GM23338 (cell line): ENCODE measurements around the gene ARG1. TPM values are rescaled to one million over a fixed set of nuclear protein-coding genes. Genes with fewer than 3 reads are reported as not detected.

Experiments used
- ATAC-seq: fragments of 200-7000 bp; cut with Tn5 transposase; 3 replicates; pipeline ENCODE4 v1.9.1; 2020
- DNase-seq: peaks from one replicate; pipeline ENCODE4 v3.0.0-alpha.2; 2015; ENCODE audit warnings: low spot score
- H2AFZ ChIP-seq: fragments of 200-600 bp; sonication (generic); 2 replicates; pipeline ENCODE4 v1.8.0; 2016; ENCODE audit warnings: antibody characterized with exemption, mild to moderate bottlenecking, moderate library complexity
- H3F3A ChIP-seq: fragments of 200-600 bp; sonication (generic); replicated peaks from 2 replicates; pipeline ENCODE4 v1.8.0; 2017; ENCODE audit warnings: antibody characterized with exemption, mixed run types, low read depth
- H3K27ac ChIP-seq: fragments of 200-600 bp; sonication (generic); 2 replicates; pipeline ENCODE4 v1.6.1; 2016; ENCODE audit warnings: low read depth
- H3K27me3 ChIP-seq: fragments of 200-600 bp; sonication (generic); 2 replicates; pipeline ENCODE4 v1.8.0; 2016; ENCODE audit warnings: mild to moderate bottlenecking, mixed run types, moderate library complexity; ENCODE audit not compliant: insufficient read depth
- H3K36me3 ChIP-seq: fragments of 200-600 bp; sonication (generic); 2 replicates; pipeline ENCODE4 v1.8.0; 2016; ENCODE audit warnings: mild to moderate bottlenecking; ENCODE audit not compliant: insufficient read depth
- H3K4me1 ChIP-seq: fragments of 200-600 bp; sonication (generic); 2 replicates; pipeline ENCODE4 v1.8.0; 2016; ENCODE audit warnings: mild to moderate bottlenecking, moderate library complexity; ENCODE audit not compliant: insufficient read depth
- H3K4me2 ChIP-seq: fragments of 200-600 bp; sonication (generic); 2 replicates; pipeline ENCODE4 v1.7.1; 2017; ENCODE audit warnings: mixed run types
- H3K4me3 ChIP-seq: fragments of 200-600 bp; sonication (generic); 2 replicates; pipeline ENCODE4 v1.6.1; 2016; ENCODE audit warnings: mixed run types
- H3K79me2 ChIP-seq: fragments of 200-600 bp; sonication (generic); replicated peaks from 2 replicates; pipeline ENCODE4 v1.8.0; 2017; ENCODE audit warnings: mild to moderate bottlenecking; ENCODE audit not compliant: insufficient read depth
- H3K9me2 ChIP-seq: fragments of 200-600 bp; sonication (generic); 2 replicates; pipeline ENCODE4 v1.8.0; 2017; ENCODE audit not compliant: insufficient read depth
- H4K20me1 ChIP-seq: fragments of 200-600 bp; sonication (generic); replicated peaks from 2 replicates; pipeline ENCODE4 v1.8.0; 2017; ENCODE audit warnings: mild to moderate bottlenecking; ENCODE audit not compliant: insufficient read depth
- H3K27ac Mint-ChIP-seq: 2 replicates; pipeline ENCODE4 v1.8.0; 2020; ENCODE audit warnings: inconsistent platforms, mild to moderate bottlenecking, moderate library complexity, mixed read lengths
- H3K27me3 Mint-ChIP-seq: 3 replicates; pipeline ENCODE4 v1.8.0; 2022; ENCODE audit warnings: low read depth, mild to moderate bottlenecking, moderate library complexity, mixed read lengths, inconsistent platforms; ENCODE audit not compliant: insufficient read depth, poor library complexity
- H3K36me3 Mint-ChIP-seq: 3 replicates; pipeline ENCODE4 v1.8.0; 2021; ENCODE audit warnings: low read depth, mild to moderate bottlenecking, inconsistent platforms, moderate library complexity, mixed read lengths
- H3K4me1 Mint-ChIP-seq: 3 replicates; pipeline ENCODE4 v1.8.0; 2020; ENCODE audit warnings: mild to moderate bottlenecking, inconsistent platforms, mixed read lengths
- H3K4me3 Mint-ChIP-seq: 3 replicates; pipeline ENCODE4 v1.8.0; 2021; ENCODE audit warnings: moderate library complexity, mild to moderate bottlenecking, inconsistent platforms, mixed read lengths
- H3K9me3 Mint-ChIP-seq: 3 replicates; pipeline ENCODE4 v1.8.0; 2020; ENCODE audit warnings: moderate library complexity, mild to moderate bottlenecking, inconsistent platforms, mixed read lengths
- CREB1 ChIP-seq: fragments of 250-450 bp; sonication (Bioruptor Pico); IDR thresholded peaks from 2 replicates; pipeline ENCODE4 v1.5.0; 2020; ENCODE audit warnings: low read depth, mild to moderate bottlenecking, moderate library complexity
- ETS1 ChIP-seq: IDR thresholded peaks from 2 replicates; pipeline ENCODE4 v1.6.1; 2016; ENCODE audit warnings: antibody characterized with exemption
- EZH2phosphoT487 ChIP-seq: fragments of 200-600 bp; sonication (generic); IDR thresholded peaks from one replicate; pipeline ENCODE4 v1.8.1; 2018; ENCODE audit warnings: antibody characterized with exemption; ENCODE audit not compliant: unreplicated experiment
- JUNB ChIP-seq: IDR thresholded peaks from one replicate; pipeline ENCODE4 v1.6.1; 2016; ENCODE audit warnings: antibody characterized with exemption; ENCODE audit not compliant: unreplicated experiment
- NANOG ChIP-seq: IDR thresholded peaks from 2 replicates; pipeline ENCODE4 v1.6.1; 2016; ENCODE audit warnings: antibody characterized with exemption, borderline replicate concordance
- POLR2AphosphoS5 ChIP-seq: IDR thresholded peaks from 2 replicates; pipeline ENCODE4 v1.6.1; 2016; ENCODE audit warnings: antibody characterized with exemption, low read depth
- STAT1 ChIP-seq: IDR thresholded peaks from one replicate; pipeline ENCODE4 v1.6.1; 2016; ENCODE audit warnings: antibody characterized with exemption; ENCODE audit not compliant: unreplicated experiment
- ZNF114 ChIP-seq: fragments of 250-450 bp; sonication (Bioruptor Pico); IDR thresholded peaks from 2 replicates; pipeline ENCODE4 v1.5.0; 2020; ENCODE audit warnings: mild to moderate bottlenecking, moderate library complexity
- ZNF331 ChIP-seq: fragments of 250-450 bp; sonication (Bioruptor Pico); IDR thresholded peaks from 2 replicates; pipeline ENCODE4 v1.5.0; 2020; ENCODE audit warnings: low read depth, mild to moderate bottlenecking, moderate library complexity
- polyA plus RNA-seq: library from polyadenylated mRNA; unstranded; fragments of >200 nt; fragmentation: Nextera tagmentation; extraction: Ambion mirVana; gene quantifications from 2 replicates; pipeline ENCODE4 v1.2.1, GENCODE V29; 2016
- total RNA-seq: library from RNA; depleted of rRNA; stranded (reverse); fragments of >200 nt; shearing (Covaris generic); gene quantifications from 2 replicates; pipeline ENCODE4 v1.2.3, GENCODE V29; 2014
- TF ChIP-seq, protein P1 (sequence below): fragments of 250-450 bp; sonication (Bioruptor Pico); IDR thresholded peaks from 2 replicates; pipeline ENCODE4 v1.5.0; 2020; ENCODE audit warnings: mild to moderate bottlenecking, moderate library complexity
- TF ChIP-seq, protein P2 (sequence below), 2 experiments: fragments of 200-600 bp in 1 of 2; sonication (generic) in 1 of 2; conservative IDR thresholded peaks; 2 replicates each; pipeline versions ENCODE4 v1.5.1 to v1.6.1; 2016 to 2017; ENCODE audit warnings: antibody characterized with exemption in 2 of 2, low read depth in 2 of 2, mild to moderate bottlenecking in 2 of 2, moderate library complexity in 1 of 2

The ARG1 gene
- total and polyA plus RNA-seq, 2 experiments from 2014 or later, result 0.18 TPM; not detected in 1

DNA sequence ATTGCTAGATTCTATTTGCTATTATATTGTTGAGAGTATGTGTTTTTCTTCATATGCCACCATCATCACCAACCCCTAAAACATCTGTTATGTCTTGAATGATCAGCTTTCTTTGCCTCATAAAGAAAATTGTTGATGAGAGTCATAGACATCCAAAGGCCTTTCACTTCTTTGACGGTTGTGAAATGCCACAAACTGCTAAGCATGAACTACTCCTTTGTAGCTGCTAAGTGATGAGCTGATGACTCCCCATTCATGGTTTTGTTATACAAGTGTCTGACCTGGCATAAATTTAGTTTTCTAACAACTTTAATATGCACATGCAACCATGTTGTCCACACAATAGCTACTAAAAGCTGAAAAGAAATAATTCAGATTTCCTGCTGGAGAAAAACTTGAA, 55.7 kb downstream of the ARG1 start:
- TF ChIP-seq ZNF331 (CRISPR knock-in tag) (no peak), JUNB (no peak), EZH2phosphoT487 (no peak), CREB1 (CRISPR knock-in tag) (no peak), ZNF114 (CRISPR knock-in tag) (no peak), NANOG (no peak)
- TF ChIP-seq, protein P1, sequence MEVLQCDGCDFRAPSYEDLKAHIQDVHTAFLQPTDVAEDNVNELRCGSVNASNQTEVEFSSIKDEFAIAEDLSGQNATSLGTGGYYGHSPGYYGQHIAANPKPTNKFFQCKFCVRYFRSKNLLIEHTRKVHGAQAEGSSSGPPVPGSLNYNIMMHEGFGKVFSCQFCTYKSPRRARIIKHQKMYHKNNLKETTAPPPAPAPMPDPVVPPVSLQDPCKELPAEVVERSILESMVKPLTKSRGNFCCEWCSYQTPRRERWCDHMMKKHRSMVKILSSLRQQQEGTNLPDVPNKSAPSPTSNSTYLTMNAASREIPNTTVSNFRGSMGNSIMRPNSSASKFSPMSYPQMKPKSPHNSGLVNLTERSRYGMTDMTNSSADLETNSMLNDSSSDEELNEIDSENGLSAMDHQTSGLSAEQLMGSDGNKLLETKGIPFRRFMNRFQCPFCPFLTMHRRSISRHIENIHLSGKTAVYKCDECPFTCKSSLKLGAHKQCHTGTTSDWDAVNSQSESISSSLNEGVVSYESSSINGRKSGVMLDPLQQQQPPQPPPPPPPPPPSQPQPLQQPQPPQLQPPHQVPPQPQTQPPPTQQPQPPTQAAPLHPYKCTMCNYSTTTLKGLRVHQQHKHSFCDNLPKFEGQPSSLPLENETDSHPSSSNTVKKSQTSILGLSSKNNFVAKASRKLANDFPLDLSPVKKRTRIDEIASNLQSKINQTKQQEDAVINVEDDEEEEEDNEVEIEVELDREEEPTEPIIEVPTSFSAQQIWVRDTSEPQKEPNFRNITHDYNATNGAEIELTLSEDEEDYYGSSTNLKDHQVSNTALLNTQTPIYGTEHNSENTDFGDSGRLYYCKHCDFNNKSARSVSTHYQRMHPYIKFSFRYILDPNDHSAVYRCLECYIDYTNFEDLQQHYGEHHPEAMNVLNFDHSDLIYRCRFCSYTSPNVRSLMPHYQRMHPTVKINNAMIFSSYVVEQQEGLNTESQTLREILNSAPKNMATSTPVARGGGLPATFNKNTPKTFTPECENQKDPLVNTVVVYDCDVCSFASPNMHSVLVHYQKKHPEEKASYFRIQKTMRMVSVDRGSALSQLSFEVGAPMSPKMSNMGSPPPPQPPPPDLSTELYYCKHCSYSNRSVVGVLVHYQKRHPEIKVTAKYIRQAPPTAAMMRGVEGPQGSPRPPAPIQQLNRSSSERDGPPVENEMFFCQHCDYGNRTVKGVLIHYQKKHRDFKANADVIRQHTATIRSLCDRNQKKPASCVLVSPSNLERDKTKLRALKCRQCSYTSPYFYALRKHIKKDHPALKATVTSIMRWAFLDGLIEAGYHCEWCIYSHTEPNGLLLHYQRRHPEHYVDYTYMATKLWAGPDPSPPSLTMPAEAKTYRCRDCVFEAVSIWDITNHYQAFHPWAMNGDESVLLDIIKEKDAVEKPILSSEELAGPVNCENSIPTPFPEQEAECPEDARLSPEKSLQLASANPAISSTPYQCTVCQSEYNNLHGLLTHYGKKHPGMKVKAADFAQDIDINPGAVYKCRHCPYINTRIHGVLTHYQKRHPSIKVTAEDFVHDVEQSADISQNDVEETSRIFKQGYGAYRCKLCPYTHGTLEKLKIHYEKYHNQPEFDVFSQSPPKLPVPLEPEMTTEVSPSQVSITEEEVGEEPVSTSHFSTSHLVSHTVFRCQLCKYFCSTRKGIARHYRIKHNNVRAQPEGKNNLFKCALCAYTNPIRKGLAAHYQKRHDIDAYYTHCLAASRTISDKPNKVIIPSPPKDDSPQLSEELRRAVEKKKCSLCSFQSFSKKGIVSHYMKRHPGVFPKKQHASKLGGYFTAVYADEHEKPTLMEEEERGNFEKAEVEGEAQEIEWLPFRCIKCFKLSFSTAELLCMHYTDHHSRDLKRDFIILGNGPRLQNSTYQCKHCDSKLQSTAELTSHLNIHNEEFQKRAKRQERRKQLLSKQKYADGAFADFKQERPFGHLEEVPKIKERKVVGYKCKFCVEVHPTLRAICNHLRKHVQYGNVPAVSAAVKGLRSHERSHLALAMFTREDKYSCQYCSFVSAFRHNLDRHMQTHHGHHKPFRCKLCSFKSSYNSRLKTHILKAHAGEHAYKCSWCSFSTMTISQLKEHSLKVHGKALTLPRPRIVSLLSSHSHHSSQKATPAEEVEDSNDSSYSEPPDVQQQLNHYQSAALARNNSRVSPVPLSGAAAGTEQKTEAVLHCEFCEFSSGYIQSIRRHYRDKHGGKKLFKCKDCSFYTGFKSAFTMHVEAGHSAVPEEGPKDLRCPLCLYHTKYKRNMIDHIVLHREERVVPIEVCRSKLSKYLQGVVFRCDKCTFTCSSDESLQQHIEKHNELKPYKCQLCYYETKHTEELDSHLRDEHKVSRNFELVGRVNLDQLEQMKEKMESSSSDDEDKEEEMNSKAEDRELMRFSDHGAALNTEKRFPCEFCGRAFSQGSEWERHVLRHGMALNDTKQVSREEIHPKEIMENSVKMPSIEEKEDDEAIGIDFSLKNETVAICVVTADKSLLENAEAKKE (CRISPR knock-in tag), result no peak
- peaks cover 7% of the 10 kb centered on the region for H3K79me2 ChIP-seq
- ATAC-seq (no peak), DNase-seq (no peak)
- H3K9me3 Mint-ChIP-seq, result no peaks in the 10 kb centered on the region
- H3K27me3 Mint-ChIP-seq, result peaks cover 3% of the 10 kb centered on the region
- no peak overlapping the region for H3K27ac Mint-ChIP-seq
- H3K4me3 ChIP-seq, result no peak overlapping the region
- no peaks in the 10 kb centered on the region; the same call in 2 of the 3 replicates for H3K36me3 Mint-ChIP-seq
- H4K20me1 ChIP-seq, result no peaks in the 10 kb centered on the region
- peaks cover 6% of the 10 kb centered on the region for H3K4me1 Mint-ChIP-seq
- H2AFZ ChIP-seq, result peak overlapping the region; percentile 82
- no peaks in the 10 kb centered on the region for H3K9me2 ChIP-seq
- no peaks in the 10 kb centered on the region for H3K4me1 ChIP-seq
- no peaks in the 10 kb centered on the region for H3K36me3 ChIP-seq
- H3K27me3 ChIP-seq, result no peaks in the 10 kb centered on the region
- H3K27ac ChIP-seq, result no peak overlapping the region
- 0 out of 2 replicates have a peak, but pooled peaks cover 3% of the 10 kb centered on the region for H3F3A ChIP-seq
- peak overlapping the region; percentile 49; the same call in 1 of the 2 replicates for H3K4me2 ChIP-seq
- peak overlapping the region; percentile 93; the same call in 2 of the 3 replicates for H3K4me3 Mint-ChIP-seq

DNA sequence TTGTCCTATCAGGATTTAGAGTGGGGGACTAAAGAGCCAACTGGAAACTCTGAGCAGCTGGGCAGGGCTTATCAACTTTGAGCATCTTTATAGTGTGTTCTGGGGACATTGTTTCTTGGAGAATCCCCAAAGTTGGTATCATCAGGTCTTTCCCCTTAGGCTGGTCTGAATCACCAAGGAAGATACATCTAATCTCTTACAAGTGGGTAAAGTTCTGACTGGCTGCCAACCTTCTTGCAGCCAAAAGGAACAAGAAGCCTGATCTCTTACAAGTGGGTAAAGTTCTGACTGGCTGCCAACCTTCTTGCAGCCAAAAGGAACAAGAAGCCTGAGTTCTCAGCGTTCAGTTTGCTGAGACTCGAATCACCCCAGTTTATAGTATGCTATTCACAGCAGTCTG, 56.6 kb downstream of the ARG1 start:
- H2AFZ ChIP-seq, result no peak overlapping the region
- no peaks in the 10 kb centered on the region for H3K4me1 ChIP-seq
- H3K27ac Mint-ChIP-seq, result no peak overlapping the region
- no peak overlapping the region for H3K4me3 ChIP-seq
- H3K4me3 Mint-ChIP-seq, result no peak overlapping the region
- no peaks in the 10 kb centered on the region for H3K9me2 ChIP-seq
- no peak overlapping the region for H3K27ac ChIP-seq
- H3F3A ChIP-seq, result 0 out of 2 replicates have a peak, but pooled peaks cover 3% of the 10 kb centered on the region
- no peaks in the 10 kb centered on the region for H4K20me1 ChIP-seq
- ATAC-seq, result no peak
- H3K9me3 Mint-ChIP-seq, result no peaks in the 10 kb centered on the region
- H3K27me3 ChIP-seq, result no peaks in the 10 kb centered on the region
- H3K36me3 Mint-ChIP-seq, result no peaks in the 10 kb centered on the region; the same call in 2 of the 3 replicates
- no peak for DNase-seq
- peaks cover 3% of the 10 kb centered on the region for H3K27me3 Mint-ChIP-seq
- no peak overlapping the region for H3K4me2 ChIP-seq
- H3K79me2 ChIP-seq, result peaks cover 7% of the 10 kb centered on the region
- peaks cover 6% of the 10 kb centered on the region for H3K4me1 Mint-ChIP-seq
- no peaks in the 10 kb centered on the region for H3K36me3 ChIP-seq
- TF ChIP-seq STAT1 (no peak), ETS1 (no peak), NANOG (no peak), ZNF331 (CRISPR knock-in tag) (no peak), ZNF114 (CRISPR knock-in tag) (no peak), EZH2phosphoT487 (no peak), CREB1 (CRISPR knock-in tag) (no peak), JUNB (no peak), POLR2AphosphoS5 (no peak)
- TF ChIP-seq, protein P2, sequence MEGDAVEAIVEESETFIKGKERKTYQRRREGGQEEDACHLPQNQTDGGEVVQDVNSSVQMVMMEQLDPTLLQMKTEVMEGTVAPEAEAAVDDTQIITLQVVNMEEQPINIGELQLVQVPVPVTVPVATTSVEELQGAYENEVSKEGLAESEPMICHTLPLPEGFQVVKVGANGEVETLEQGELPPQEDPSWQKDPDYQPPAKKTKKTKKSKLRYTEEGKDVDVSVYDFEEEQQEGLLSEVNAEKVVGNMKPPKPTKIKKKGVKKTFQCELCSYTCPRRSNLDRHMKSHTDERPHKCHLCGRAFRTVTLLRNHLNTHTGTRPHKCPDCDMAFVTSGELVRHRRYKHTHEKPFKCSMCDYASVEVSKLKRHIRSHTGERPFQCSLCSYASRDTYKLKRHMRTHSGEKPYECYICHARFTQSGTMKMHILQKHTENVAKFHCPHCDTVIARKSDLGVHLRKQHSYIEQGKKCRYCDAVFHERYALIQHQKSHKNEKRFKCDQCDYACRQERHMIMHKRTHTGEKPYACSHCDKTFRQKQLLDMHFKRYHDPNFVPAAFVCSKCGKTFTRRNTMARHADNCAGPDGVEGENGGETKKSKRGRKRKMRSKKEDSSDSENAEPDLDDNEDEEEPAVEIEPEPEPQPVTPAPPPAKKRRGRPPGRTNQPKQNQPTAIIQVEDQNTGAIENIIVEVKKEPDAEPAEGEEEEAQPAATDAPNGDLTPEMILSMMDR (conservative IDR thresholded peaks at IDR 0.05; ENCODE audit: low read depth in 2 of 2), result no peak
